PFSK-1 (cell line): ENCODE measurements around the gene NME3.

ENCODE experiments used
- FOXP2 ChIP-seq: optimal IDR thresholded peaks from 2 replicates; pipeline ENCODE3; 2011; ENCODE audit warnings: borderline replicate concordance, control low read depth, inconsistent platforms; ENCODE audit not compliant: insufficient read depth; ENCODE audit errors: extremely low read length, extremely low read depth
- POLR2AphosphoS5 ChIP-seq: IDR thresholded peaks from 2 replicates; pipeline ENCODE4 v1.6.1; 2012; ENCODE audit warnings: low read depth, mild to moderate bottlenecking, control low read depth, low read length, moderate library complexity
- SIN3A ChIP-seq: IDR thresholded peaks from 2 replicates; pipeline ENCODE4 v1.6.1; 2012; ENCODE audit warnings: mild to moderate bottlenecking, low read length, moderate library complexity, borderline replicate concordance; ENCODE audit not compliant: insufficient read depth
- TAF1 ChIP-seq: IDR thresholded peaks from 2 replicates; pipeline ENCODE4 v1.6.1; 2012; ENCODE audit warnings: low read length, control low read depth, borderline replicate concordance; ENCODE audit not compliant: insufficient read depth
- TF ChIP-seq, protein P1 (sequence below), 2 experiments: IDR thresholded peaks; 2 replicates each; pipeline versions ENCODE4 v1.6.1 to v1.8.0; 2011 to 2012; ENCODE audit warnings: low read depth in 2 of 2, low read length in 2 of 2, control low read depth in 1 of 2, inconsistent platforms in 1 of 2, mild to moderate bottlenecking in 1 of 2, moderate library complexity in 1 of 2; ENCODE audit not compliant: insufficient read depth in 1 of 2

The NME3 gene

GRCh38 chr16:1729445-1729844 is 41.9 kb downstream of the NME3 start:
- TF ChIP-seq TAF1 (no peak), SIN3A (no peak), POLR2AphosphoS5 (no peak)

DNA sequence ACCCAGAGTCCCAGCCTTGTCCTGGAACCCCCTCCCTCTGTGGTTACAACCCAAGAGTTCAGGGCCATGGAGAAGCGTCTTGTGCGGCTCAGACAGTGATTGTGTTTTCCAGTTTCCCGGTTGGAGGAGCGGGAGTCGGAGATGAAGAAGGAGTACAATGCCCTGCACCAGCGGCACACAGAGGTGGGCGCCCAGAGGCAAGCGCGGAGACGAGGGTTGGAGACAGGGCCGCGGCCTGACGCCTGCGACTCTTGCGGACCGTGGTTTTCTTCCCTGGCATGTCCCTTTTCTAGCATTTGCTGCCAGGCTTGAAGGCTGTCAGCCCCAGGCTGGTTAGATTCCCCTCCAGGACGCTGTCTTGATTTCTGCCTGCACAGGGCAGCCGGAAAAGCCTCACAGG is 42.3 kb downstream of the NME3 start:
- TF ChIP-seq, protein P1, sequence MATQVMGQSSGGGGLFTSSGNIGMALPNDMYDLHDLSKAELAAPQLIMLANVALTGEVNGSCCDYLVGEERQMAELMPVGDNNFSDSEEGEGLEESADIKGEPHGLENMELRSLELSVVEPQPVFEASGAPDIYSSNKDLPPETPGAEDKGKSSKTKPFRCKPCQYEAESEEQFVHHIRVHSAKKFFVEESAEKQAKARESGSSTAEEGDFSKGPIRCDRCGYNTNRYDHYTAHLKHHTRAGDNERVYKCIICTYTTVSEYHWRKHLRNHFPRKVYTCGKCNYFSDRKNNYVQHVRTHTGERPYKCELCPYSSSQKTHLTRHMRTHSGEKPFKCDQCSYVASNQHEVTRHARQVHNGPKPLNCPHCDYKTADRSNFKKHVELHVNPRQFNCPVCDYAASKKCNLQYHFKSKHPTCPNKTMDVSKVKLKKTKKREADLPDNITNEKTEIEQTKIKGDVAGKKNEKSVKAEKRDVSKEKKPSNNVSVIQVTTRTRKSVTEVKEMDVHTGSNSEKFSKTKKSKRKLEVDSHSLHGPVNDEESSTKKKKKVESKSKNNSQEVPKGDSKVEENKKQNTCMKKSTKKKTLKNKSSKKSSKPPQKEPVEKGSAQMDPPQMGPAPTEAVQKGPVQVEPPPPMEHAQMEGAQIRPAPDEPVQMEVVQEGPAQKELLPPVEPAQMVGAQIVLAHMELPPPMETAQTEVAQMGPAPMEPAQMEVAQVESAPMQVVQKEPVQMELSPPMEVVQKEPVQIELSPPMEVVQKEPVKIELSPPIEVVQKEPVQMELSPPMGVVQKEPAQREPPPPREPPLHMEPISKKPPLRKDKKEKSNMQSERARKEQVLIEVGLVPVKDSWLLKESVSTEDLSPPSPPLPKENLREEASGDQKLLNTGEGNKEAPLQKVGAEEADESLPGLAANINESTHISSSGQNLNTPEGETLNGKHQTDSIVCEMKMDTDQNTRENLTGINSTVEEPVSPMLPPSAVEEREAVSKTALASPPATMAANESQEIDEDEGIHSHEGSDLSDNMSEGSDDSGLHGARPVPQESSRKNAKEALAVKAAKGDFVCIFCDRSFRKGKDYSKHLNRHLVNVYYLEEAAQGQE (IDR thresholded peaks at IDR 0.05; ENCODE audit: insufficient read depth in 1 of 2, low read depth in 2 of 2, low read length in 2 of 2), result no peak
- TF ChIP-seq FOXP2 (no peak), POLR2AphosphoS5 (no peak), SIN3A (no peak), TAF1 (no peak)

DNA sequence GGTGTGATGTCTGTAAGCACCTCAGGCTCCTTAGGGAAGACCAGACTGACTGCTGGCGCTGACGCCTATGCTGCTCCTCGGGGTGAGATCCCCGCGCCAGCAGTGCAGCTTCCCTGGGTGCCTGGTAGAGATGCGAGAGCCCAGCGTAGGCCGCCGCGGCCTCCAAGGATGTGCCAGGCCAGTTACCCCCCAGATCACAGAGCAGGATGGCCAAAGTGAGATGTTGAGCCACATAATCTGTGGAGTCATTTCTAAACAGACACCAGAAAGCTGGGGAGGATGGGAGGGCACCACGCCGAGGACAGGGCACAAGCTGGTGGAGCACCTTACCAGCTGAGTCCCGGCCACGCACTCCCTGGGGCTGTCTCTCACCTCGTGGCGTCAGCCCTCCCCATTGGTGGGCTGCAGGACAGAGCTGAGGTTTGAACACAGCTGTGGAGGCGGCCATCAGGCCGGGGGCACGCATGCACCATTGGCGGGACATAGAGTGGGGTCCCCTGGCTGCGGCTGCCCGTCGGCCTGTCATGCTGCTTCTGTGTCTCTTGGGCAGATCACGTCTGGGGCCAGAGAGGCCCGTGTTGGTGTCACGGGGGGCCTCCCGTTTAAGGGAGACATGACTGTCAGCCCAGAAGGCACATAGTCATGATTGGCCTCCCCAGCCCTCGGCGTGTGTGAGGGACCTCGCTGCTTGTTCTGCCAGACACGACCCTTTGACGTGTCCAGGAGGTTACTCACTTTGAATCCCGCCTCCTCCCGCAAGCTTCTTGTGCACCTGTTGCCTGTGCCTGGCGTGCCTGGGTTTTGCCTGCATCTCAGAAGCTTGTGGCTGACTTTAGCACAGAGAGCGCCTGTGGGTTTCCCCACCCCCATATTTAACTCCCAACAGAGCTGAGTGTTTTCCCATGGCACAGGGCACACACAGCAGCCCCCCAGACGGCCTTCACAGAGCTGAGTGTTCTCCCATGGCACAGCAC is 43.4 kb downstream of the NME3 start:
- no peak for TF ChIP-seq TAF1
- TF ChIP-seq, protein P1 (IDR thresholded peaks at IDR 0.05; ENCODE audit: insufficient read depth in 1 of 2, low read depth in 2 of 2, low read length in 2 of 2), result no peak
- no peak for TF ChIP-seq POLR2AphosphoS5
- TF ChIP-seq FOXP2, result no peak
- no peak for TF ChIP-seq SIN3A

GRCh38 chr16:1726661-1727502 is 44.5 kb downstream of the NME3 start:
- TF ChIP-seq TAF1, result no peak
- no peak for TF ChIP-seq FOXP2
- TF ChIP-seq, protein P1 (IDR thresholded peaks at IDR 0.05; ENCODE audit: insufficient read depth in 1 of 2, low read depth in 2 of 2, low read length in 2 of 2), result no peak
- TF ChIP-seq POLR2AphosphoS5, result no peak
- no peak for TF ChIP-seq SIN3A

DNA sequence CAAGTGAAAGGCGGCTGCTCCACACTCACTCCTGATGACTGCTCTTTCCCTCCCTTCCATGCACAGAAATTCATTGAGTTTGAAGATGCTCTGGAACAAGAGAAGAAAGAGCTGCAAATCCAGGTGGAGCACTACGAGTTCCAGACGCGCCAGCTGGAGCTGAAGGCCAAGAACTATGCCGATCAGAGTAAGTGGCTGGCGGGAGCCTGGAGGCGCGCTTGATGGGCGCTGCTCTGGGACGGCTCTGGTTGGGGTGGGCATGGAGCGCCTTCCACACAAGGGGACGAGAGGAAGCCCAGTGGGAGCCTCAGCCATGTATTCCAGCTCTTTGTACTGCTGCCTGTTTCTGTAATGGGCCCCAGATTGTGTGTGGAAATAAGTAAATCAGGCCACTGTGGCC is 46.9 kb downstream of the NME3 start:
- TF ChIP-seq SIN3A (no peak), FOXP2 (no peak), POLR2AphosphoS5 (no peak)
- TF ChIP-seq, protein P1 (IDR thresholded peaks at IDR 0.05; ENCODE audit: insufficient read depth in 1 of 2, low read depth in 2 of 2, low read length in 2 of 2), result no peak
